Endothelial cell of umbilical vein (primary cell): Measurements from ENCODE around the gene RAC2.

Experiments
- CTCF ChIP-seq, 2 donors: IDR thresholded peaks; 1 replicate in 1 of 2; 2 replicates in 1 of 2; pipeline ENCODE4 v1.5.1; 2011; ENCODE audit warnings: low read length in 2 of 2, mild to moderate bottlenecking in 2 of 2, moderate library complexity in 2 of 2, control low read depth in 1 of 2, inconsistent platforms in 1 of 2, low read depth in 1 of 2; ENCODE audit not compliant: insufficient read depth in 1 of 2; ENCODE audit errors: extremely low read depth in 1 of 2
- EZH2 ChIP-seq: IDR thresholded peaks from 2 replicates; pipeline ENCODE4 v1.6.1; 2012; ENCODE audit warnings: borderline replicate concordance, low read depth, mild to moderate bottlenecking, moderate library complexity, low read length, inconsistent platforms; ENCODE audit not compliant: severe bottlenecking
- FOS ChIP-seq: IDR thresholded peaks from 2 replicates; pipeline ENCODE4 v1.6.1; 2011; ENCODE audit warnings: mild to moderate bottlenecking, low read length, moderate library complexity, borderline replicate concordance; ENCODE audit not compliant: insufficient read depth
- JUN ChIP-seq: IDR thresholded peaks from 2 replicates; pipeline ENCODE4 v1.6.1; 2011; ENCODE audit warnings: borderline replicate concordance, low read depth; ENCODE audit not compliant: insufficient read length, insufficient read depth
- POLR2A ChIP-seq: IDR thresholded peaks from 2 replicates; pipeline ENCODE4 v1.6.1; 2012; ENCODE audit warnings: low read depth, mild to moderate bottlenecking, control low read depth, low read length
- POLR2AphosphoS5 ChIP-seq: IDR thresholded peaks from 2 replicates; pipeline ENCODE4 v1.6.1; 2012; ENCODE audit warnings: low read depth, mild to moderate bottlenecking, control low read depth, low read length, moderate library complexity; ENCODE audit not compliant: insufficient read depth
- TF ChIP-seq, protein P1 (sequence below): IDR thresholded peaks from 2 replicates; pipeline ENCODE4 v1.6.1; 2011; ENCODE audit not compliant: insufficient read depth, insufficient read length

DNA sequence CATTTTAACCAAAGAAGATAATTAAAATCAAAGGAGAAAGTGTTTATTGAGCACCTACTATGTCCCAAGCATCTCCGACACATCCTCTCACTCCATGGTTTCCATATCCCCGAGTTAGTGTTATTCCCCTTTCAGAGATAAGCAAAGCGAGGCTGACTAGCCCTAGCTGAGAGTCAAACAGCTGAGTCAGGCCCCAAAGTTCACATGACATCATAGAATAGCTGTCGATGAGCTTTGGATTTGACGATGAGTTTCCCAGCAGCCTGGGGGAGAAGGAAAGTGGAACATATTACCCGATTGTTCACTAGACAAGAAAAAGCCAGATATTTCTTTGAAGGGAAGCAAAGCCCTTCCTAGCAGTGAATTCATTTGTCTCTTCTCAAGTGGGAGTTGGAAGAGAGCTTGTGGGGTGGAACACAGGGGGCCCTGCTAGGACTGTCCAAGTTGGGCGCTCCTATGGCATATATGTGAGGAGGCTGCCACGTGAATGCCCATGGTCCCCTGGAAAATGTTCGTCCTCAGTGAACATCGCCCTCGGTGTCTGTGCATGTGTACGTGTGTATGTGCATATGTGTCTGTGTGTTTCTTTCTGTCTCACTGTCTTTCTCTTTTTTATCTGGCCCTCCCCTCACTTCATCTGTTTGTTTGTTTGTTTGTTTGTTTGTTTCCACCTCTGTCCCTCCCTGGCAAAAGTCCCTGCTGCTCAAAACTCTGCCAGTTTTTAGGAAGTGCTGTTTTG, 37.7 kb upstream of the RAC2 start:
- no peak for TF ChIP-seq CTCF (IDR thresholded peaks at IDR 0.05; ENCODE audit: extremely low read depth in 1 of 2, insufficient read depth in 1 of 2, low read depth in 1 of 2, low read length in 2 of 2)
- TF ChIP-seq EZH2 = no peak
- no peak for TF ChIP-seq POLR2A
- no peak for TF ChIP-seq JUN
- TF ChIP-seq POLR2AphosphoS5 = no peak
- TF ChIP-seq, protein P1, sequence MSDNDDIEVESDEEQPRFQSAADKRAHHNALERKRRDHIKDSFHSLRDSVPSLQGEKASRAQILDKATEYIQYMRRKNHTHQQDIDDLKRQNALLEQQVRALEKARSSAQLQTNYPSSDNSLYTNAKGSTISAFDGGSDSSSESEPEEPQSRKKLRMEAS = no peak
- no peak for TF ChIP-seq FOS
